HG03521 (cell line): Measurements from ENCODE around the gene CCDC71.

Experiments used
- ATAC-seq: cut with Tn5 transposase; IDR thresholded peaks from one replicate; pipeline ENCODE4 v1.9.1; 2021; ENCODE audit warnings: mild to moderate bottlenecking, moderate library complexity; ENCODE audit not compliant: unreplicated experiment

CCDC71 gene

DNA sequence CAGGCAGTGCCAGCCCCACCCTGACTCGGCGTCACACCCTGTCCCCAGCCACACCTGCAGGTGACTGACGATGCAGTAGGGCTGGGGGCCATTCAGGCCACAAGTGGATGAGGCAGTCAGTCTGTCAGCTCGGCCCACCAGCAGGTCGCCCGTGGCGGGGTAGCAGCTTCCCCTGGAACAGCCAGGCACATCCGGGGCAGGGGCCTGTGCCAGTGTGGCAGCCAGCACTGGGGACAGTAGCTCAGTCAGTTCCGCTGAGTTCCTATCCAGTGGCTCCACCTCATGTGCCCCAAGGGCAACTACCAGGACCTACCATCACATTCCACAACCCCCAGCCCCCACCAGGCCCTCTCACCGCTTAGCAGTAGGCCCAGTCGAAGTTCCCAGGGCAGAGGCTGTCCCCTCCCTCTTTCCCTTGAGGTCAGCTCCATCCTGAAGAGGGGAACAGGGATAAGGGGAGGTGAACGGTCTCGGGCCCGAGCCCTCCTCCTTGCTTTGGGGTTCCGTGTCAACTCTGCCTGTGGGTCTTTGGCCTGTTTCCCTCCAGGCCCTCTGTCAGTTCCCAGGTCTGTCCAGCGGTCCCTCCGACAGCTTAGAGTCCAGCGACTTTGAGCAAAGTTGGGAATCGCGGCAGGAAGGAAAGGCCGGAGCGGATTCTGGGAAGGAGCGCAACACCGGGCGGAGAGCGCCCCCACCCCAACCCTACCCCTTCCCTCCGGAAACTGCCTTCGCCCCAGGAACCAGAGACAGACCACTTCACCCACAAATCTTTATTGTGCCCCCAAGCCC, 33.5 kb downstream of the CCDC71 start, which contains the start of gene LAMB2:
TSS of gene LAMB2 (minus strand) at position 614 of the 789 bp plus-strand sequence. CDS start at position 431, 183 bp downstream.
- ATAC-seq = no peak

- no peak for ATAC-seq
Observed at GRCh38 chr3:49132073-49132436, 34.1 kb downstream of the CCDC71 start.

DNA sequence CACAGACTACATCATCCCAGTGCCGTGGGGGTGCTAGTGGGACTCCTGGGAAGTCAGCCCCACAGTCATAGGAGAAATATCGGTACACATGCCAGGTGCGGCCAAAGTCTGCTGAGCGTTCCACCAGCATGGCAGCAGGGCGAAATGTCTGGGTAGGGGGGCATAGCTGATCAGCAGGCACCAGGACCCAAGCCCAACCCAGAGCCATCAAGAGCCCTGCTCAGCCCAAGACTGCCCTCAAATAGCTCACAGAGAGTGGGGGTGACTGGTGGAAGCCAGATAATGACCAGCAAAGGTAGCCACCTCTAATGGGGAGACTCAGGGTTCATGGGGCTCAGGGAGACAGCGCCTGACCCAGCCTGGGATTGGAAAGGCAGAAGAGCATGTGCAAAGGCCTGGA, 34.6 kb downstream of the CCDC71 start:
- ATAC-seq = no peak

DNA sequence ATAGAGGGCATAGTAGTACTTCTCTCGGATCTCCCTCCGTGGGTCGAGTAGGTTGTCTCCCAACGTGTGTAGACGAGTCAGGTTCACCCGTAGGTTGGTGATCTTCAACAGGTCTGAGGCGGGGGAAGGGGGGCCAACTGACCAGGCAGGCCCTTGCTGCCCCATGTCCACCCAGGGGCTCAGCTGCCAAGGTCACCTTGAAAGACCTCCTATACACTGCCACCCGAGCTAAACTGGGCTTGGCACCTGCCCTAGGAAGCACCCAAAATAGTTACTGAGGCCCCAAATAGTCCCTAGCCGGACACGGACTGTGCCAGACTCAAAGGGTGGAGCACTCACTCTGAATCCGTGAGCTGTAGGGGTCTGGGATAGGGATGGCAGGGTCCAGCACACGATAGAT, 35.1 kb downstream of the CCDC71 start:
- ATAC-seq = no peak

DNA sequence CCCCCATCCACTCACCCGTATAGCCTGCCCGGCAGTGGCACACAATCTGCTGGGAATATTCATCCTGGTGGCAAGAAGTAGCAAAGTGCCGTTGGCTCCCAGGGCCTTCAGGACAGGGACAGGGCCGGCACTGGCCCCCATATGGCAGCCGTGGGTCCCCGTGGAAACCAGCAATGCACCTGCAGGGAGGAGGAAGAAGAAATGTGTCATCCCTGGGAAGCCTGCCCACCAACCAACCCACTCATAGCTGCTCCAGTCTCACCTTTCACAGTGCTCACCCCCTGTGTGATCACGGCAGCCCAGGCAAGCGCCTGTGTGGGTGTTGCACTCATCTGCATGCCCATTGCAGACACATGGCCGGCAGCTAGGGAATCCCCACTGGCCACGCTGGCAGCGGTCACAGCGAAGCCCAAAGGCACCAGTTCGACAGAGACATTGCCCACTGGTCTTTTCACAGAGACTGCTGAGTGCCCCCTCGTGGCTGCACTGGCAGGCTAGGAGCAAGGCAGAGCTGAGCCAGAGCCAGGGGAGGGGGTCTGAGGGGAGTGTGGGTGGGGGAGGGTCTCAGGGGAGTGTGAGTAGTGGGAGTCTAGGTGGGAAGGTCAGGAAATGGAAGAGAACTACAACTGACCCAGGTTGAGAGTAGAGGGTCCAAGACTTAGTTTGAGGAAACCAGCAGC, 41.0 kb downstream of the CCDC71 start:
- ATAC-seq = no peak

- ATAC-seq = no peak
Observed at GRCh38 chr3:49124203-49124602, 41.9 kb downstream of the CCDC71 start.

DNA sequence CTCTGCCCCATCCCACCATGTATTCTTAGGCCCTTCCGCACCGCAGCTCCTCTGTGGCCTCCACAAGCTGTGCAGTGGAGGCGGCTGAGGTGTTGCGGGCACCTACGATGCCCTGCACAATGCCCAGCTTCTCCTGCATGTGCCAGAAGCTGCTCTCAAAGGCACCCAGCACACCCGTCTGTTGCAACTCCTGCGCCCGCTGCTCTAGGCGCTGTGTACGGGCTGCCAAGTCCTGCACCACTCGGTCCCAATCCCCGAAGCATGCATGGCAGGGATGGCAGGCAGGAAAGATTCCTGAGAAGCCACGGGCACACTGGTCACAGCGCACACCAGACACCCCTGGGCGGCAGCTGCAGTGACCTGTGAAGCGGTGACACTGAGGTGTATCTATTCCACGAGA, 42.4 kb downstream of the CCDC71 start:
- no peak for ATAC-seq

DNA sequence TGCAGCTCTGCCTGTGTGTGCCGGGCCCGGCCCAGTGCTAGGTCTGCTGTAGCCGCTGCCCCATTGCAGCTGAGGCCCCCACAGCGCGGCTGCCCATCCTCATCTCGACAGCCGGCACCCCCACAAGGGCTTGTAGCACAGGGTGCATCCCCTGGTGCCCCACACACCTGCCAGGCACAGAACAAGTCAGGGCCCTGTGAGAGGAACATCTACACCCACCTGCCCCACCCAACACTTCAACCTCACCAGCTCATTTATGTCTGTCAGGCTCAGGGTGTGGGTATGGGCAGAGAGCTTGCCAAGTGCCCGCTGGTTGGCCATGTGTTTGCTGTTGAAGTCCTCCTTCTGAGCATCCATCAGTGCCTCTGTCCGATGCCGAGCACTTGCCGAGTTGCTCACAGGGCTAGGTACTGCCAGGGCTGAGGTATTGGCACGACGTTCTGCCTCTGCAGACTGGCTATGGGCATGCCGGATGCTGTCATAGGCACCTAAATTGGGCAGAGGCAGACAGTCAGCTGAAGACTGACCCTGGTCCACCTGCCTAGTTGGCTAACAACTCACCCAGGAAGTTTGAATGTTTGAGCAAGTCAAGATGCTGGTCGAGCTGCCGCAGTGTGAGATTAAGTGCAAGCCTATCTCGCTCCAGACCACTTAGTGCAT, 43.1 kb downstream of the CCDC71 start:
- no peak for ATAC-seq

GRCh38 chr3:49122451-49122850, 43.7 kb downstream of the CCDC71 start:
- ATAC-seq = no peak

DNA sequence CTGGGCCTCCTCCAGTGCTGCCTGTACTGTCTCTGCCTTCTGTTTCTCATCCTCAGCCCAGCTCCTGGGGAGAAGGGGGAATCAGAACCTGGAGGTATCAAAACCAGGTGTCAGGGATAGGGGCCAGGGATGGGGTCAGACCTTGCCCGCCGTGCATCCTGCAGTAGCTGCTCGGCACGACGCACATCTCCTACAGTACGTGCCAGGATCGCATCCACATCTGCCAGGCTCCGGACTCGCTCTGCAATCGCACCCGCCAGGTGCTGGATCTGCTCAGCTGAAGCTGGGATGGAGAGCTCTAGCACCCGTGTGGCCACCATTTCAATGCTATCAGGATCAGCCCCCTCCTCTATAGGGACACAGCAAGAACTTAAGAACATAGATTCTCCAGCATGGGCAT, 44.1 kb downstream of the CCDC71 start:
- ATAC-seq = no peak

GRCh38 chr3:49121132-49121736, 44.9 kb downstream of the CCDC71 start:
- ATAC-seq = no peak

DNA sequence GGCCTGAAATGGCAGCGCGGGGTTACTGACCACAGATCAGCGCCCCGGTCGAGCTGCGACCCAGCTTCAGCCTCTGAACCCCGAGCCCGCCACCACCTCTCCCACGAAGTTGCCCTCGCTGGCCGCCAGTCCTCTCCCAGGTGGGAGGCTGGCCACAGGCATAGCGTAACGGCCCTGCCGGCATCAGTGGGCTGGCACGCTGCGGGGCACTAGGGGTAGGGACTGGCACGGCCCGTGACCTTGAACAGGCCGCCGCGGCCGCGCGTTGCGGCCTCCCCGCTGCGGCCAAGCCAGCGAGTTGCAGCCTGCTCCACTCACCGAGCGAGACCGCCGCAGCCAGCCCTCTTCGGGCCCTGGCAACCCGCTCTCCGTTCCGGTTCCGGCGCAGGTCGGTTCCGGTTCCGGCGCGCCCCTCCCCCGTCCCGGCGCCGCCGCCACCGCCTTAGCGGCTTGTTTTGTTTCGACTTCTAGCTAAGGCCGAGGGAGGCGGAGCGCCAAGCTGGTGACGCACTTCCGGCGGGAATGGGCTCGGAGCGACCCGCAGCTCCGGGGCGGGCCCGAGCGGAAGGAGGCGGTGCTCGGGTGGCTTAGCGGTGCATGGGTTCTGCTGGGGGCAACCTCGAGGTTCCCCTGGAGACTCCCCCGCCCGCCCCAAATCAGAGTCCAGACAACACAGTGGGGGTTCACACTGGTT, 45.5 kb downstream of the CCDC71 start, which contains the start of gene USP19:
TSS of gene USP19 (minus strand) at position 386 of the 694 bp plus-strand sequence. CDS start 1,678 bp downstream, outside the sequence.
- peak; percentile 62 for ATAC-seq

DNA sequence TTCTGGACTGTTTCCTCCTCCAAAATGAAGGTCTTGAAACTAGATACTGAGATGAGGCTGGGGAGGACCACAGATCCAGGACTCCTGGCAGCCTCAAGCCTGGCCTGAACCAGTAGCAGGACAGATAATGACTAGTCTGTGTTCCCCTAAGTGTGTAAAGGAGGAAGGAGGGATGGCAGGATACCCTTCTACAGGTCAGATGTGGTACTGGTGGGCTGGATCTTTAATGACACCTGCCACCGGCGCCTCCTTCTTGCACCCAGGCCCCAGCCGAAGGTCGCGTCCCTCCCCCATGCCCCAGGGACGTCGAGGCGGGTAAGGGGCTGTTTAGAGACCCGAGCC, 46.1 kb downstream of the CCDC71 start:
- no peak for ATAC-seq

DNA sequence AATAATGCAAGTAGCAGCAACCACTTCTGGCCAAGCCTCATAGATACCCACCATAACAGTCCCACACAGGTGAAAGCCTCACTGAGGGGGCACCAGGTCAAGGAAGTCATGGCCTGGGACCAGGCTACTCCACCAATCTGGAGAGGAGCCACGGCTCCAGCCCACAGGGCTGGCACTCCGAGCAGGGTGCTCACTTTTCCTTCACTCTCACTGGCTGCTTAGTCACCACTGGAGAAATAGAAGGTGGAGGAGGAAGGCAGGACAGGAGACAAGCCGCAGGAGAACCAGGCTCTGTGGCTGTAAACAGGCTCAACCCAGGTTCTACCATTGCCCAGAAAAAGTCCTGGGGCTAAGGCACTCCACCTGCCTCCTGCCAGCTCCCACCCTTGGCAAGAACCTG, 46.7 kb downstream of the CCDC71 start:
- ATAC-seq = no peak

DNA sequence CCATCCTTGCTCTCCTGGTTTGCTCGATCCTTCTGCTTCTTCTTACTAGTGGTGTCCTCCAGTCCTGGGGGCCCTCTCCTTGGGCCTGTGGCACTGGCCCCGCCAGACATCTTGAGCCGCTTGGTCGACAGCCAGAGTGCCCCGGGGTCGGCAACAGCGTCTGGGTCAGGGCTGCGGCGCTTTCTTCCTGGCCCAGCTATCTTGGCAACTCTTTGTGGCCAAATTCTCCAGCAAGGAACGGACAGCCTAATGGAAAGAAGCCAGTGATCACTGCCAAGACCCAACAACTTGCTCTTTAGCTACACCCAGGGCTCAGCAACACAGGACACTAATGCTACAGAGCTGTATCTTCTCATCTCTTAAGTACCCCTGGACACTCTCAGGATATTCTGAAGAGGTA, 47.1 kb downstream of the CCDC71 start:
- no peak for ATAC-seq
